Upper lobe of right lung (tissue), 1 donor: ENCODE data around the gene ANKRD44. TPM values are rescaled to one million over a fixed set of nuclear protein-coding genes. Genes with fewer than 3 reads are reported as not detected.

Experiments
- ATAC-seq: fragments of 200-7000 bp; cut with Tn5 transposase; one replicate; pipeline ENCODE4 v1.9.1; 2020; ENCODE audit warnings: mild to moderate bottlenecking, moderate library complexity
- DNase-seq: peaks from one replicate; pipeline ENCODE4 v3.0.0-alpha.2; 2020
- H3K27ac ChIP-seq: fragments of 200-600 bp; one replicate; pipeline ENCODE4 v1.8.0; 2022
- H3K27me3 ChIP-seq: fragments of 200-600 bp; one replicate; pipeline ENCODE4 v1.8.0; 2022; ENCODE audit warnings: mild to moderate bottlenecking
- H3K36me3 ChIP-seq: fragments of 200-600 bp; one replicate; pipeline ENCODE4 v1.8.0; 2022
- H3K4me1 ChIP-seq: fragments of 200-600 bp; one replicate; pipeline ENCODE4 v1.8.0; 2022
- H3K4me3 ChIP-seq: fragments of 200-600 bp; one replicate; pipeline ENCODE4 v1.8.0; 2022; ENCODE audit warnings: mild to moderate bottlenecking
- H3K9me3 ChIP-seq: fragments of 200-600 bp; one replicate; pipeline ENCODE4 v1.8.0; 2022
- intact Hi-C: fragments of 100-400 bp; cut with DNase I; formaldehyde crosslinking; loops from one replicate; pipeline ENCODE4 v1.11.0; 2022
- total RNA-seq: library from RNA; stranded (reverse); fragmentation: NEBNext Ultra II Directional; extraction: Animal tissue kit (Norgen Biotek cat#: 25700); gene quantifications from one replicate; pipeline ENCODE4 v1.2.1, GENCODE V29; 2021
- TF ChIP-seq, protein P1 (sequence below): fragments of 200-600 bp; IDR thresholded peaks from one replicate; pipeline ENCODE4 v1.8.0; 2022; ENCODE audit warnings: antibody characterized with exemption
- donor health status: DM: no; HTN: yes; CAD: no; lungs with severe emphysema.

Gene ANKRD44
- total RNA-seq, 1 donor from 2014 or later, result 51.4 TPM

- DNase-seq (no peak), ATAC-seq (no peak)
- Histone ChIP-seq H3K4me1 (peaks cover 67% of the 10 kb centered on the region), H3K9me3 (no peaks in the 10 kb centered on the region), H3K36me3 (no peaks in the 10 kb centered on the region), H3K4me3 (no peak overlapping the region), H3K27ac (peak overlapping the region; percentile 38), H3K27me3 (no peaks in the 10 kb centered on the region)
- intact Hi-C loops, result no loop called here
- TF ChIP-seq, protein P1, sequence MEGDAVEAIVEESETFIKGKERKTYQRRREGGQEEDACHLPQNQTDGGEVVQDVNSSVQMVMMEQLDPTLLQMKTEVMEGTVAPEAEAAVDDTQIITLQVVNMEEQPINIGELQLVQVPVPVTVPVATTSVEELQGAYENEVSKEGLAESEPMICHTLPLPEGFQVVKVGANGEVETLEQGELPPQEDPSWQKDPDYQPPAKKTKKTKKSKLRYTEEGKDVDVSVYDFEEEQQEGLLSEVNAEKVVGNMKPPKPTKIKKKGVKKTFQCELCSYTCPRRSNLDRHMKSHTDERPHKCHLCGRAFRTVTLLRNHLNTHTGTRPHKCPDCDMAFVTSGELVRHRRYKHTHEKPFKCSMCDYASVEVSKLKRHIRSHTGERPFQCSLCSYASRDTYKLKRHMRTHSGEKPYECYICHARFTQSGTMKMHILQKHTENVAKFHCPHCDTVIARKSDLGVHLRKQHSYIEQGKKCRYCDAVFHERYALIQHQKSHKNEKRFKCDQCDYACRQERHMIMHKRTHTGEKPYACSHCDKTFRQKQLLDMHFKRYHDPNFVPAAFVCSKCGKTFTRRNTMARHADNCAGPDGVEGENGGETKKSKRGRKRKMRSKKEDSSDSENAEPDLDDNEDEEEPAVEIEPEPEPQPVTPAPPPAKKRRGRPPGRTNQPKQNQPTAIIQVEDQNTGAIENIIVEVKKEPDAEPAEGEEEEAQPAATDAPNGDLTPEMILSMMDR, result no peak
These were observed 110.4 kb downstream of the ANKRD44 start for GRCh38 chr2:197200051-197200761.

DNA sequence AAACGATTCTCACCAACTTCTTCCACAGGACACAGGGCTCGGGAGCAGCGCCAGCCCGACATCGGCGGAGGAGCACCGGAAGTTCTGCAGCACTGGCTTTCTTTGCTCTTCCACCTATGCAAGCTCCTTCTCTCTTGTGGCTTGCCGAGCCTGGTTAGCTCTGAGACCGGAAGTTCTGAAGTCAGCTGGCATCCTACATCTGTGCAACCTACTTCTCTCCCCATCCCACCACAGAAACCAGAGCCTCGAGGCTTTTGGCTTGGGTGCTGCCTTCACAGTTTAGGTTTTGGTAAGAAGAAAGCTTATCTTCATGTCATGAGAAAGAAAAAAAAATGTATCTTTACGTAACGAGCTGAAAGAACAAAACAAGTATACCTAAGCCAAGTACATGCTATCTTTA lies 111.7 kb downstream of the ANKRD44 start:
- peak overlapping the region; percentile 38 for H3K27ac ChIP-seq
- intact Hi-C loops, result loop anchor here (5.0 kb wide), 1 partner anchor 108 kb away; no protein-coding TSS in a partner anchor
- H3K4me3 ChIP-seq, result peak overlapping the region; percentile 1
- peaks cover 63% of the 10 kb centered on the region for H3K4me1 ChIP-seq
- ATAC-seq (peak; percentile 88), DNase-seq (peak; percentile 66)
- no peaks in the 10 kb centered on the region for H3K9me3 ChIP-seq
- H3K36me3 ChIP-seq, result no peaks in the 10 kb centered on the region
- H3K27me3 ChIP-seq, result no peaks in the 10 kb centered on the region
- TF ChIP-seq, protein P1, result no peak

- intact Hi-C loops, result loop anchor here (5.0 kb wide), 1 partner anchor 109 kb away; no protein-coding TSS in a partner anchor
These were observed 112.7 kb downstream of the ANKRD44 start for GRCh38 chr2:197197895-197198311.

GRCh38 chr2:197196541-197197180 lies 113.9 kb downstream of the ANKRD44 start:
- ATAC-seq, result no peak
- H3K4me3 ChIP-seq, result no peak overlapping the region
- no peaks in the 10 kb centered on the region for H3K9me3 ChIP-seq
- H3K36me3 ChIP-seq, result no peaks in the 10 kb centered on the region
- H3K4me1 ChIP-seq, result peaks cover 69% of the 10 kb centered on the region
- no peak overlapping the region for H3K27ac ChIP-seq
- TF ChIP-seq, protein P1, result no peak
- no peak for DNase-seq
- no peaks in the 10 kb centered on the region for H3K27me3 ChIP-seq
- intact Hi-C loops, result loop anchor here (5.0 kb wide), 1 partner anchor 111 kb away; no protein-coding TSS in a partner anchor

More at GRCh38 chr2:197197895-197198311, 112.7 kb downstream of the ANKRD44 start:
- Histone ChIP-seq H3K4me1 (peaks cover 63% of the 10 kb centered on the region), H3K27me3 (no peaks in the 10 kb centered on the region), H3K9me3 (no peaks in the 10 kb centered on the region), H3K27ac (peak overlapping the region; percentile 38), H3K4me3 (peak overlapping the region; percentile 1), H3K36me3 (no peaks in the 10 kb centered on the region)
- no peak for DNase-seq
- TF ChIP-seq, protein P1, result no peak
- peak; percentile 59 for ATAC-seq

DNA sequence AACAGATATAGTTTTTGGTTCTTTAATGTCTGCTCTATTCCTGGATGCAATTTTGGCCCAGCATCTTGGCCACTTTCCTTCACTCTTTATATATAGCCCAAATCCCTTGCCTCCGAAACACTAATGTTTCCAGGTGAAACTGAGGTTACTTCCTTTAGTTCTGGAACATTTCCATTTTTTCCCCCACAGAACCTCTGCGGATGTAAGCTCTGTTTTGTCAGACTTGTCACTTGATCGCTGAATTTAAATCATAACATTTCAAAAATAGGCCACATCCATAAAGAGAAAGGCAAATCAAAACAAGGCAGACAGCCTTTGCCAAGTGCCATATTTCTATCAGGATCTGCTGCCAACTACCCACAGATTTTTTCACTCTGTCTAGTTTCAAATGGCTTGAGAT lies 115.1 kb downstream of the ANKRD44 start:
- peak overlapping the region; percentile 47 for H3K27ac ChIP-seq
- intact Hi-C loops, result loop anchor here (5.0 kb wide), 1 partner anchor 112 kb away; no protein-coding TSS in a partner anchor
- no peaks in the 10 kb centered on the region for H3K9me3 ChIP-seq
- no peak overlapping the region for H3K4me3 ChIP-seq
- DNase-seq (no peak), ATAC-seq (no peak)
- no peaks in the 10 kb centered on the region for H3K36me3 ChIP-seq
- peaks cover 59% of the 10 kb centered on the region for H3K4me1 ChIP-seq
- no peaks in the 10 kb centered on the region for H3K27me3 ChIP-seq
- TF ChIP-seq, protein P1, result no peak
